Measurements from ENCODE around the gene GZMB. TPM values are rescaled to one million over a fixed set of nuclear protein-coding genes. Genes with fewer than 3 reads are reported as not detected.
"Not testable (repeated sequence)": the region's sequence is repeated elsewhere in the genome, so short reads cannot be mapped to it uniquely, and the experiment has no call there.

Gene GZMB
- total and polyA plus RNA-seq, 4 experiments from 2014 or later = 0.21 to 0.82 TPM; not detected in 2

- H3K27me3 ChIP-seq (ENCODE audit: insufficient read depth, low read length) = peaks cover 4% of the 10 kb centered on the region
- peak; percentile 41 to 51 (median 50) for DNase-seq
- peaks cover 10 to 29% (median 17%) of the 10 kb centered on the region in 4 donors for H3K4me1 Mint-ChIP-seq
- no peaks in the 10 kb centered on the region for H3K9me3 Mint-ChIP-seq
- H3K27me3 Mint-ChIP-seq = peaks cover 2 to 5% of the 10 kb centered on the region in 2 donors
- H3K4me3 Mint-ChIP-seq = peak overlapping the region in 2 of 8 donors; percentile 36 to 59
- H3K27ac ChIP-seq (ENCODE audit: low read depth, low read length) = no peak overlapping the region
- no peaks in the 10 kb centered on the region for H3K36me3 Mint-ChIP-seq
- H3K36me3 ChIP-seq (ENCODE audit: insufficient read depth, low read length) = no peaks in the 10 kb centered on the region
- H3K9me3 ChIP-seq (ENCODE audit: control insufficient read depth in 1 of 2, low read length in 2 of 2) = no peaks in the 10 kb centered on the region
- peaks cover 19% of the 10 kb centered on the region for H3K4me1 ChIP-seq (ENCODE audit: insufficient read depth, low read length)
- H3K4me3 ChIP-seq (ENCODE audit: low read length in 2 of 2) = no peak overlapping the region
- intact Hi-C loops (cut with micrococcal nuclease) = loop anchor here (1.0 kb wide), 1 partner anchor 74 kb away; no protein-coding TSS in a partner anchor
- POLR2A ChIA-PET (ENCODE audit: partially characterized antibody) = interaction anchor here (2.4 kb wide), 1 partner anchor 68 kb away, joined by 7 read pairs; no protein-coding TSS in a partner anchor
- peak overlapping the region in 4 of 7 donors; percentile 35 to 64 (median 57) for H3K27ac Mint-ChIP-seq
- CTCF ChIA-PET (ENCODE audit: partially characterized antibody) = interaction anchor here (0.7 to 4.7 kb wide), 22 partner anchors 8 to 528 kb away, joined by 3 to 31 read pairs (median 4); no protein-coding TSS in a partner anchor
These were observed 28.4 kb downstream of the GZMB start for GRCh38 chr14:24605435-24606190.

GRCh38 chr14:24597403-24597802 is 36.6 kb downstream of the GZMB start:
- no peak overlapping the region for H3K4me3 Mint-ChIP-seq
- no peak for DNase-seq
- no peak overlapping the region for H3K27ac Mint-ChIP-seq
- H3K27ac ChIP-seq (ENCODE audit: low read depth, low read length) = no peak overlapping the region
- peaks cover 8 to 9% of the 10 kb centered on the region in 2 donors for H3K36me3 Mint-ChIP-seq
- H3K4me3 ChIP-seq (ENCODE audit: low read length in 2 of 2) = no peak overlapping the region
- no peaks in the 10 kb centered on the region for H3K4me1 Mint-ChIP-seq
- H3K27me3 Mint-ChIP-seq = peaks cover 6 to 14% of the 10 kb centered on the region in 2 donors
- H3K9me3 Mint-ChIP-seq = peaks cover 3 to 74% (median 43%) of the 10 kb centered on the region in 8 donors
- H3K27me3 ChIP-seq (ENCODE audit: insufficient read depth, low read length) = peaks cover 6% of the 10 kb centered on the region
- H3K4me1 ChIP-seq (ENCODE audit: insufficient read depth, low read length) = no peaks in the 10 kb centered on the region
- no peaks in the 10 kb centered on the region for H3K9me3 ChIP-seq (ENCODE audit: control insufficient read depth in 1 of 2, low read length in 2 of 2)
- CTCF ChIA-PET (ENCODE audit: partially characterized antibody) = interaction anchor here (0.9 to 1.0 kb wide), 2 partner anchors 8 to 113 kb away, joined by 3 read pairs; no protein-coding TSS in a partner anchor
- intact Hi-C loops (cut with micrococcal nuclease) = no loop called here
- POLR2A ChIA-PET (ENCODE audit: partially characterized antibody) = no interaction called here
- H3K36me3 ChIP-seq (ENCODE audit: insufficient read depth, low read length) = no peaks in the 10 kb centered on the region

- POLR2A ChIA-PET (ENCODE audit: partially characterized antibody) = no interaction called here
These were observed 38.7 kb downstream of the GZMB start for GRCh38 chr14:24595073-24595808.

GRCh38 chr14:24591004-24591403 is 43.0 kb downstream of the GZMB start:
- H3K36me3 Mint-ChIP-seq; H3K27ac ChIP-seq (ENCODE audit: low read depth, low read length); H3K36me3 ChIP-seq (ENCODE audit: insufficient read depth, low read length); H3K4me1 ChIP-seq (ENCODE audit: insufficient read depth, low read length); DNase-seq; POLR2A ChIA-PET (ENCODE audit: partially characterized antibody); H3K27ac Mint-ChIP-seq; CTCF ChIA-PET (ENCODE audit: partially characterized antibody); H3K4me1 Mint-ChIP-seq; intact Hi-C loops (cut with micrococcal nuclease); H3K4me3 ChIP-seq (ENCODE audit: low read length in 2 of 2); H3K9me3 ChIP-seq (ENCODE audit: control insufficient read depth in 1 of 2, low read length in 2 of 2); H3K27me3 ChIP-seq (ENCODE audit: insufficient read depth, low read length); H3K4me3 Mint-ChIP-seq: not testable (repeated sequence)
- Mint-ChIP-seq H3K9me3 (peaks cover 8 to 54% (median 23%) of the 10 kb centered on the region in 8 donors), H3K27me3 (peaks cover 10 to 19% of the 10 kb centered on the region in 2 donors)

More at GRCh38 chr14:24595073-24595808, 38.7 kb downstream of the GZMB start:
- Mint-ChIP-seq H3K4me3 (no peak overlapping the region), H3K27me3 (peaks cover 9 to 20% of the 10 kb centered on the region in 2 donors), H3K27ac (peak overlapping the region in 1 of 7 donors; percentile 42), H3K9me3 (peaks cover 5 to 75% (median 43%) of the 10 kb centered on the region in 8 donors), H3K36me3 (peaks cover 8 to 9% of the 10 kb centered on the region in 2 donors), H3K4me1 (no peaks in the 10 kb centered on the region)
- CTCF ChIA-PET (ENCODE audit: partially characterized antibody) = interaction anchor here (1.2 to 2.0 kb wide), 3 partner anchors 9 to 14 kb away, joined by 3 to 7 read pairs (median 4); partner anchors contain the start of gene GZMH
- H3K4me3 ChIP-seq (ENCODE audit: low read length in 2 of 2) = no peak overlapping the region
- intact Hi-C loops (cut with micrococcal nuclease) = no loop called here
- H3K9me3 ChIP-seq (ENCODE audit: control insufficient read depth in 1 of 2, low read length in 2 of 2) = no peaks in the 10 kb centered on the region
- no peaks in the 10 kb centered on the region for H3K4me1 ChIP-seq (ENCODE audit: insufficient read depth, low read length)
- no peaks in the 10 kb centered on the region for H3K36me3 ChIP-seq (ENCODE audit: insufficient read depth, low read length)
- DNase-seq = no peak
- peaks cover 2% of the 10 kb centered on the region for H3K27me3 ChIP-seq (ENCODE audit: insufficient read depth, low read length)
- H3K27ac ChIP-seq (ENCODE audit: low read depth, low read length) = no peak overlapping the region

GRCh38 chr14:24584402-24584801 is 49.6 kb downstream of the GZMB start:
- H3K27ac ChIP-seq (ENCODE audit: low read depth, low read length); H3K4me3 ChIP-seq (ENCODE audit: low read length in 2 of 2); DNase-seq; H3K9me3 ChIP-seq (ENCODE audit: control insufficient read depth in 1 of 2, low read length in 2 of 2); CTCF ChIA-PET (ENCODE audit: partially characterized antibody); H3K27me3 ChIP-seq (ENCODE audit: insufficient read depth, low read length); H3K27ac Mint-ChIP-seq; POLR2A ChIA-PET (ENCODE audit: partially characterized antibody); H3K36me3 Mint-ChIP-seq; H3K4me1 Mint-ChIP-seq; H3K27me3 Mint-ChIP-seq; H3K4me3 Mint-ChIP-seq; H3K4me1 ChIP-seq (ENCODE audit: insufficient read depth, low read length); intact Hi-C loops (cut with micrococcal nuclease); H3K36me3 ChIP-seq (ENCODE audit: insufficient read depth, low read length): not testable (repeated sequence)
- peaks cover 4 to 20% (median 11%) of the 10 kb centered on the region in 8 donors for H3K9me3 Mint-ChIP-seq

Other genes starting within 250 kb of the GZMB start
- under 1 TPM in 1 of 2 experiments, not detected in 1; 0.32 TPM for gene NYNRIN, start 235.2 kb downstream of the GZMB start, total RNA-seq
- under 1 TPM in 1 of 2 donors, not detected in 1; 0.02 TPM for gene NYNRIN, start 235.2 kb downstream of the GZMB start, polyA plus RNA-seq
- 1 to 10 TPM; 3.8 to 6.1 TPM for gene CBLN3, start 204.5 kb downstream of the GZMB start, total RNA-seq
- gene CBLN3, start 204.5 kb downstream of the GZMB start, polyA plus RNA-seq = under 1 TPM in 1 of 2 donors, not detected in 1; 0.41 TPM
- gene KHNYN, start 204.2 kb downstream of the GZMB start, total RNA-seq = 100 to 1,000 TPM; 137 to 142 TPM
- gene KHNYN, start 204.2 kb downstream of the GZMB start, polyA plus RNA-seq = 10 to 100 TPM; 11.6 to 21.4 TPM
- 100 to 1,000 TPM; 102 to 109 TPM for gene SDR39U1, start 191.4 kb downstream of the GZMB start, total RNA-seq
- gene SDR39U1, start 191.4 kb downstream of the GZMB start, polyA plus RNA-seq = 10 to 100 TPM; 43.2 to 56.8 TPM
- not detected for gene CMA1, start 125.9 kb downstream of the GZMB start, total RNA-seq
- gene CMA1, start 125.9 kb downstream of the GZMB start, polyA plus RNA-seq = not detected
- not detected for gene CTSG, start 57.9 kb downstream of the GZMB start, total RNA-seq
- not detected for gene CTSG, start 57.9 kb downstream of the GZMB start, polyA plus RNA-seq
- gene GZMH, start 24.5 kb downstream of the GZMB start, total RNA-seq = not detected
- gene GZMH, start 24.5 kb downstream of the GZMB start, polyA plus RNA-seq = 1 to 10 TPM in 1 of 2 donors, under 1 TPM in 1; 0.63 to 8.1 TPM